HG03025 (cell line): ENCODE measurements around the gene PPP2CA.
"Not testable (repeated sequence)": the region's sequence is repeated elsewhere in the genome, so short reads cannot be mapped to it uniquely, and the experiment has no call there.

Source experiments
- ATAC-seq: cut with Tn5 transposase; IDR thresholded peaks from one replicate; pipeline ENCODE4 v1.9.1; 2021; ENCODE audit warnings: mild to moderate bottlenecking, moderate library complexity; ENCODE audit not compliant: unreplicated experiment, low FRiP score

Gene PPP2CA

GRCh38 chr5:134246771-134247427 lies 21.0 kb upstream of the PPP2CA start:
- no peak for ATAC-seq

DNA sequence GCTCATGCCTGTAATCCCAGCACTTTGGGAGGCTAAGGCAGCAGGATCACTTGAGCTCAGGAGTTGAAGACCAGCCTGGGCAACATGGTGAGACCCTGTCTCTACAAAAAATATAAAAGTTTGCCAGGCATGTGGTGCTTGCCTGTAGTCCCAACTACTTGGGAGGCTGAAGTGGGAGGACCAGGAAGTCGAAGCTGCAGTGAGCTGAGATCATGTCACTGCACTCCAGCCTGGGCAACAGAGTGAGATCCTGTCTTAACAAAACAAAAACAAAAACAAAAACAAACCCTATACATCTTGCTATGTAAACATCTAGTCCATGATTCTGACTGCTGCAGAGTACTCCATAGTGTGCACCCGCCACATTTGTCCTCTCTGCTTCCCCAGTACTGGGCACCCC lies 19.8 kb upstream of the PPP2CA start:
- no peak for ATAC-seq

DNA sequence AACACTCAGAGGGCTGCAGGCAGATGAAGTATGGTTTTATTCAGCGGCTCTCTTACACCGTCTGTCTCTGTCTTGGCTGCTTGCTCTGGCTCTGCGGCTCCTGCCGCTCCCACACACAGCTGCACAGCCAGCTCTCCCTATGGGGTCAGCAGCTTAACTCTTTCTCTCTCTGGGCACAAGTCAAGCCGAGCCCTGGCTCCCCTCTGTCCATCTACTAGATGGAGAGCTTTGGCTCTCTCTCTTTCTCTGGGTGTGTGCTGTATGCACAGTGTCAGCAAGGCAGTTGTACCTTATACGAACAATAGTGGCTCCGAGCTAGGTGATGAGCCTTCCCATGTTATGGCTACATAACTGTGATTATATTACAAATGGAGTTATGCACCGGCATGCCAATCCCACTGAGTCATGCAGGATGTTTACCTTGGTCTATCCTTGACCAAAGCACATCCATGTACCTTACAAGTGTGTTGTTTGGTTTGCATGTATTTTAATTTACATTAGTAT lies 19.3 kb upstream of the PPP2CA start:
- no peak for ATAC-seq

GRCh38 chr5:134242146-134242545 lies 16.3 kb upstream of the PPP2CA start:
- no peak for ATAC-seq

- no peak for ATAC-seq
Measured at GRCh38 chr5:134240421-134240962, 14.6 kb upstream of the PPP2CA start.

- ATAC-seq = no peak
Measured at GRCh38 chr5:134236820-134237219, 10.9 kb upstream of the PPP2CA start.

DNA sequence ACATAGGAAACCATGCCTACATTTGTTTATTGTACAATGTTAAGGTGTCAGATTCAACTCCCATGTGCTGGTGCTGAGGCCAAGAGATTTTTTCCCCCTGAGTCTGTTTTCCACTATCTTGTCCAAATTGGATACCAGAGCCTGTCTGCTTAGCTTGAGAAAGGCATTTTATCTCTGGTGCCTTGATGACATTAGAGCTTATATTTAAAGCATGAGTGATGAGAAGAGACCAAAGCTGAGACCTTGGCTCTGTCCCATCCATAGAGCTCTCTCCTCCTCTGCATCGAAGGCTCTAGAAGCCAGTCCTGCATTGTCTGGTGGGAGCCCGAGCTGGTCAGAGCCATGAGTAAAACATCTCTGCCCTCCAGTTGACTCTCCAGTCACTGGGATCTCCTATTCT lies 10.4 kb upstream of the PPP2CA start:
- no peak for ATAC-seq

- no peak for ATAC-seq
Measured at GRCh38 chr5:134228624-134229023, 2.8 kb upstream of the PPP2CA start.

- ATAC-seq = no peak
Measured at GRCh38 chr5:134227776-134228175, 1.9 kb upstream of the PPP2CA start.

GRCh38 chr5:134227259-134227658 lies 1.4 kb upstream of the PPP2CA start:
- no peak for ATAC-seq

GRCh38 chr5:134226441-134227192 lies 744 bp upstream of the PPP2CA start:
- peak; percentile 19 for ATAC-seq

DNA sequence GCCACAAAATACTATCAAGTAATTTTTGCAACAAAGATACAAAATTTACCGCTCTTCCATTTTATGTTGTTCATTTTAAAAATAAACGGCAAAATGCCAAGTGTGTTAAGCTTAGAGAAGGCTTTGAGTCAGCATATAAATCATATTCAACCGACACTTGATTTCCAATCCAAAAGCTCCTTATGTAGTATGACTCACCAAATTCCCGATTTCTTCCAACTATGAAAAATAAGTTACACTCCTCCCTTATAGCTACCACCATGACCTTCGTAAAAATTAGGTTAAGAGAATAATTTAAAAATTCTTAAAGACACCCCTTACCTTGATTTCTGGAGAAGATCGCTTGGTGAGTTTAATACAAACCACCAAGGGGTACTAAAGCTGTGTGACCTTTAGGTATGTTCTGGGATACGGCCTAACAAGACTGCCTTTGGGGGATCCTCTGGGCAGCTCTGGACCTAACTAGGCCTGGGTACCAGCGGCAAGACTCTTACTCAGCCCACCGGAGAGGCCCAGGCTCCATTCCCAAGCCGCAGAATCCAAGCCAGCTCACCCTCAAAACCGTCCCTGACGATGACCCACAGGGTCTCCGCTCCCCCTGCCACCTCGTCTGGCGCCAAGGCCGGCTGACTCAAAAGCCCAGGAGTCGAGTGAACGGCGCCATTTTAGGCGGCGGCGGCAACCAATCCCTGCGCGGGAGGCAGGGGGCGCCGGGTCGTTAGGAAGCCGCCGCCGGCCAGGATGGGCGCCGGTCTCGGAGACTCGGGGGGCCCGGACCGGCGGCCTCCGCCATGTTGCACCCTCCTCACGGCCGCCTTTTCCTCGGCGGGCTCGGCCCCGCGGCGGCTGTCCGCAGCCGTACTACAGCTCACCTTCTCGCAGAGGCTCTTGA lies 739 bp downstream of the PPP2CA start:
- peak; percentile 35 for ATAC-seq

DNA sequence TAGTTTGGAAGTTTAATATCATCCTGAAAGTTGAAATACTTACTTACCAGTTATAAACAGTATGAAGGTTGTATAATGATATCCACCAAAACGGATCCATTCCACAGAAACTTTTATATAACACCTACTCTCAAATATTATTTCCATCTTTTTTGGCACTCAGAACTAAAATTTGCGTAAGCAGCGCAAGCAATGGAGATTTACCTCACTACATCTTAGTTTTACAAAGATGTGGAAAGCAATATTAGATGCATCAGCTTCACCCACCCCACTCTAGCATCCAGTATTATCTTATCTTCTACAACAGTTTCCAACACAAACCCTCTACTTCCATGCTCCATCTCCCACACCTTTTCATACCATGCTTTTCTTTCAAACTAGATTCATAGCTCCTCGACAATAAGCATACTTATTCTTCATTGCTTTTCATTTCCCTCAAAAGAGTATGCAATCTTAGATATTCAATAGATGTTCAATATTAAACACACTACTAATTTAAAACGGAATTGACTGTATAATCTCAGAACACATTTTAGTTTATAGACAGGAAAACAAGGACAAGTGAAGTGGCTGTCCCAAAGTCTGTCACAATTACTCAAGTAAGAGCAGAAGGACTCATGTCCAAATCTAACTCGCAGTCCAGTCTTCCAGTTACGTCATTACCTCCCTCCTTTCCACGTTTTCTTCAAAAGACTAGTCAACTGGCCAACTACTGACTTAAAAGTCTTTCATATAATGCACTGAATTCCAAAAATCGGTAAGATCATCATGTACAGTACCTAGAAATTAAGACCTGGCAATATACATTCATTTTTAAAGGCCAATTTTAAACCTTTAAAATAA lies 2.2 kb downstream of the PPP2CA start:
- ATAC-seq = no peak

GRCh38 chr5:134221690-134222089 lies 4.2 kb downstream of the PPP2CA start:
- not testable (repeated sequence) for ATAC-seq

GRCh38 chr5:134215757-134216156 lies 10.1 kb downstream of the PPP2CA start:
- ATAC-seq = no peak

DNA sequence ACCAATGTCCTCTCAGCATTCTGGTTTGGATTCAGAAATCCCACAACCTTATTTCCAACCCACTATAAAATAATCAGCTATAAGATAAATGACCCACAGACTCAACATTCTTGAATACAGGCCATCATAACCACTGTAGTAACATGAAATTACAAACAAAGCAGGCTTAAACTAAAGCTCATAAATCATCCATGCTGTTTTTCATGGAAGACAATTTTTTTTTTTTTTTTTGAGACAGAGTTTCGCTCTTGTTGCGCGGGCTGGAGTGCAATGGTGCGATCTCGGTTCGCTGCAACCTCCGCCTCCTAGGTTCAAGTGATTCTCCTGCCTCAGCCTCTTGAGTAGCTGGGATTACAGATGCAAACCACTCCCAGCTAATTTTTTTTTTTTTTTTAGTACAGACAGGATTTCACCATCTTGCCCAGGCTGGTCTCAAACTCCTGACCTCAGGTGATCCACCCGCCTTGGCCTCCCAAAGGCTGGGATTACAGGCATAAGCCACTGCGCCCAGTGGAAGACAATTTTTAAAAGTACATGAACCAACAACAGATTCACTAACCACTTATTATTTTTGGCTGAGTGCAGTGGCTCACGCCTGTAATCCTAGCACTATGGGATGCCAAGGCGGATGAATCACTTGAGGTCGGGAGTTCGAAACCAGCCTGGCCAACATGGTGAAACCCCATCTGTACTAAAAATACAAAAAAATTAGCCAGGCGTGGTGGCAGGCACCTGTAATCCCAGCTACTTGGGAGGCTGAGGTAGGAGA lies 14.4 kb downstream of the PPP2CA start:
- not testable (repeated sequence) for ATAC-seq

GRCh38 chr5:134209477-134210245 lies 16.2 kb downstream of the PPP2CA start:
- ATAC-seq = no peak

DNA sequence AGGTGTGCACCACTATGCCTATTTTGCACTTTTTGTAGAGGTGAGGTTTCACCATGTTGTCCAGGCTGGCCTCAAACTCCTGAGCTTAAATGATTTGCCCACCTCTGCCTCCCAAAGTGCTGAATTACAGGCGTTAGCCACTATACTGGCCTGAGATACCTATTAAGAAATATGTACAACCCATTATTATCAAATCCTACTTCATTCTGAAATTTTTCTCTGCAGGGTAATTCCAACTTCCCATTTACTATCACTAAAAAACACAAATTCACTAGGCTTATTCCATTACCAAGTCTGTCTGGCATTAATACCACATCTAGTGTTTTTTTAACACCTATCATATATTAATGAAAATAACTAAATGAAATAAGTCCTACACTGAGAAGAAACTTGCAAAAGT lies 18.2 kb downstream of the PPP2CA start:
- ATAC-seq = no peak
